ENCODE results near the gene MUC5B.

DNA sequence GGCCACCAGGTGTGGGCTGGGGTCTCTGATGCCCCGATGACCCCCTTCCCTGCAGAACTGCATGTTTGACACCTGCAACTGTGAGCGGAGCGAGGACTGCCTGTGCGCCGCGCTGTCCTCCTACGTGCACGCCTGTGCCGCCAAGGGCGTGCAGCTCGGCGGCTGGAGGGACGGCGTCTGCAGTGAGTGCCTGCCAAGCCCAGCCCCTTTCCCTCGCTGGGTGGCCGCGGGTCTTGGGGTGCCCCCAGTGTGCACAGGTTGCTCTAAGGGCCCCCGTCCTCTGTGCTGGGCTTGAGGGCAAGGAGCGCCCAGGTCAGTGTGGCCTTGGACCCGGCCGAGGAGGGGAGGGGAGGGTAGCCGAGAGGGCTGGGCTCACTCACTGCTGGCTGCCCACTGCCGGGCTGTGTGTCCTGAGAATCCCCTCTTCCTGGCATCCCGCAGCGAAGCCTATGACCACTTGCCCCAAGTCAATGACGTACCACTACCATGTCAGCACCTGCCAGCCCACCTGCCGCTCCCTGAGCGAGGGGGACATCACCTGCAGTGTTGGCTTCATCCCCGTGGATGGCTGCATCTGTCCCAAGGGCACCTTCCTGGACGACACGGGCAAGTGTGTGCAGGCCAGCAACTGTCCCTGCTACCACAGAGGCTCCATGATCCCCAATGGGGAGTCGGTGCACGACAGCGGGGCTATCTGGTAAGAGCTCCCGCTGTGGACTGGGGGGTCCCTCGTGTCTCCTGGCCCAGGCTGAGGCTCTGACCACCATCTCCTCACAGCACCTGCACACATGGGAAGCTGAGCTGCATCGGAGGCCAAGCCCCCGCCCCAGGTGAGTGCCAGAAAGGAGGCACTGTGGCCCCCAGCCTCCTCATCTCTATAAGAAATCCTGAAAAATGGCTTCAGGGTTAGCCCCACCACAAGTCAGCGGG lies 48.2 kb upstream of the MUC5B start:
- TF ChIP-seq, protein P1, sequence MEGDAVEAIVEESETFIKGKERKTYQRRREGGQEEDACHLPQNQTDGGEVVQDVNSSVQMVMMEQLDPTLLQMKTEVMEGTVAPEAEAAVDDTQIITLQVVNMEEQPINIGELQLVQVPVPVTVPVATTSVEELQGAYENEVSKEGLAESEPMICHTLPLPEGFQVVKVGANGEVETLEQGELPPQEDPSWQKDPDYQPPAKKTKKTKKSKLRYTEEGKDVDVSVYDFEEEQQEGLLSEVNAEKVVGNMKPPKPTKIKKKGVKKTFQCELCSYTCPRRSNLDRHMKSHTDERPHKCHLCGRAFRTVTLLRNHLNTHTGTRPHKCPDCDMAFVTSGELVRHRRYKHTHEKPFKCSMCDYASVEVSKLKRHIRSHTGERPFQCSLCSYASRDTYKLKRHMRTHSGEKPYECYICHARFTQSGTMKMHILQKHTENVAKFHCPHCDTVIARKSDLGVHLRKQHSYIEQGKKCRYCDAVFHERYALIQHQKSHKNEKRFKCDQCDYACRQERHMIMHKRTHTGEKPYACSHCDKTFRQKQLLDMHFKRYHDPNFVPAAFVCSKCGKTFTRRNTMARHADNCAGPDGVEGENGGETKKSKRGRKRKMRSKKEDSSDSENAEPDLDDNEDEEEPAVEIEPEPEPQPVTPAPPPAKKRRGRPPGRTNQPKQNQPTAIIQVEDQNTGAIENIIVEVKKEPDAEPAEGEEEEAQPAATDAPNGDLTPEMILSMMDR (IDR thresholded peaks at IDR 0.05): no peak
- TF ChIP-seq POLR2A (IDR thresholded peaks at IDR 0.05): no peak
